HG03558 (cell line): ENCODE measurements around the gene CCNA2.

ENCODE experiments used
- ATAC-seq: cut with Tn5 transposase; IDR thresholded peaks from one replicate; pipeline ENCODE4 v1.9.1; 2021; ENCODE audit warnings: moderate number of reproducible peaks; ENCODE audit not compliant: unreplicated experiment; ENCODE audit errors: extremely low read depth

The CCNA2 gene

GRCh38 chr4:121778991-121779628, 44.6 kb downstream of the CCNA2 start:
- ATAC-seq = no peak

GRCh38 chr4:121777625-121778024, 46.1 kb downstream of the CCNA2 start:
- no peak for ATAC-seq

GRCh38 chr4:121776610-121777401, 46.9 kb downstream of the CCNA2 start:
- no peak for ATAC-seq

GRCh38 chr4:121773883-121774282, 49.8 kb downstream of the CCNA2 start:
- ATAC-seq = no peak

GRCh38 chr4:121771869-121772268, 51.8 kb downstream of the CCNA2 start:
- no peak for ATAC-seq

GRCh38 chr4:121769341-121769740, 54.3 kb downstream of the CCNA2 start:
- no peak for ATAC-seq

- ATAC-seq = no peak
Measured at GRCh38 chr4:121767166-121767565, 56.5 kb downstream of the CCNA2 start.
